ENCODE measurements around the gene APOO.

The APOO gene

DNA sequence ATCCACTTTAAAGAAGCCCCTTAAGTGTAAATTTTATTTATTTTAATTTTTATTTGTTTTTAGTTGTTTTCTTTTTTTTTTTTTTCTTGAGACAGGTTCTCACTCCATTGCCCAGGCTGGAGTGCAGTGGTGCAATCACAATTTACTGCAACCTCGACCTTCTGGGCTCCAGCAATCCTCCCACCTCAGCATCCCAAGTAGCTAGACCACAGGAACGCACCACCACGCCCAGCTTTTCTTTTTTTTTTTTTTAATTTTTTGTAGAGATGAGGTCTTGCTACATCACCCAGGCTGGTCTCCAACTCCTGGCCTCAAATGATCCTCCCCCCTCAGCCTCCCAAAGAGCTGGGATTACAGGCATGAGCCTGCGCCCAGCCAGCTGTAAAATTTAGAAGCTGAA is 118.8 kb downstream of the APOO start:
- in situ Hi-C loops (cut with MboI; ENCODE audit: low pct_unique_long_range_greater_than_20kb, low sequenced_read_pairs, unreplicated experiment) = no loop called here
- TF ChIP-seq, protein P1, sequence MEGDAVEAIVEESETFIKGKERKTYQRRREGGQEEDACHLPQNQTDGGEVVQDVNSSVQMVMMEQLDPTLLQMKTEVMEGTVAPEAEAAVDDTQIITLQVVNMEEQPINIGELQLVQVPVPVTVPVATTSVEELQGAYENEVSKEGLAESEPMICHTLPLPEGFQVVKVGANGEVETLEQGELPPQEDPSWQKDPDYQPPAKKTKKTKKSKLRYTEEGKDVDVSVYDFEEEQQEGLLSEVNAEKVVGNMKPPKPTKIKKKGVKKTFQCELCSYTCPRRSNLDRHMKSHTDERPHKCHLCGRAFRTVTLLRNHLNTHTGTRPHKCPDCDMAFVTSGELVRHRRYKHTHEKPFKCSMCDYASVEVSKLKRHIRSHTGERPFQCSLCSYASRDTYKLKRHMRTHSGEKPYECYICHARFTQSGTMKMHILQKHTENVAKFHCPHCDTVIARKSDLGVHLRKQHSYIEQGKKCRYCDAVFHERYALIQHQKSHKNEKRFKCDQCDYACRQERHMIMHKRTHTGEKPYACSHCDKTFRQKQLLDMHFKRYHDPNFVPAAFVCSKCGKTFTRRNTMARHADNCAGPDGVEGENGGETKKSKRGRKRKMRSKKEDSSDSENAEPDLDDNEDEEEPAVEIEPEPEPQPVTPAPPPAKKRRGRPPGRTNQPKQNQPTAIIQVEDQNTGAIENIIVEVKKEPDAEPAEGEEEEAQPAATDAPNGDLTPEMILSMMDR (IDR thresholded peaks at IDR 0.05; ENCODE audit: extremely low read depth, insufficient read depth, missing control alignments) = no peak

DNA sequence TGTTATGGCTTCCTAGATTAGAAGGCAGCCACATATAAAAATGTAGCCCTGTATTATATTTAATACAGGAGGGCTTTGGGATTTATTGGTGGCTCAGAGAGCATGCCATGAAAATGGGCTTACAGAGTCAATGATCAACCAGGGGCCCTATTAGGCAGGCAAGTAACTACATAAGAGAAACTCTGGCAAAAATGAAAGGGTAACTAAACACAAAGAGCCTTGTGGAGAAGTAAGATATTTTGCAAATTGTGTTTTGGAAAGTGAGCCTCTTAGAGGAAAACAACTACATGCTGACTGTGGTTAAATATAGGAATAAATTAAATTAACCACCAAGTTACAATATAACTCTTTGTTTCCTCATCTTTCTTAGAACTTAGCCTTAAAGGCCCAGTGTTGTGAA is 119.2 kb downstream of the APOO start:
- TF ChIP-seq, protein P1 (IDR thresholded peaks at IDR 0.05; ENCODE audit: extremely low read depth, insufficient read depth, missing control alignments) = no peak
- in situ Hi-C loops (cut with MboI; ENCODE audit: low pct_unique_long_range_greater_than_20kb, low sequenced_read_pairs, unreplicated experiment) = no loop called here
- no peak for DNase-seq (ENCODE audit: low spot score)

More for the DNA sequence above, 118.8 kb downstream of the APOO start:
- DNase-seq (ENCODE audit: low spot score) = no peak

DNA sequence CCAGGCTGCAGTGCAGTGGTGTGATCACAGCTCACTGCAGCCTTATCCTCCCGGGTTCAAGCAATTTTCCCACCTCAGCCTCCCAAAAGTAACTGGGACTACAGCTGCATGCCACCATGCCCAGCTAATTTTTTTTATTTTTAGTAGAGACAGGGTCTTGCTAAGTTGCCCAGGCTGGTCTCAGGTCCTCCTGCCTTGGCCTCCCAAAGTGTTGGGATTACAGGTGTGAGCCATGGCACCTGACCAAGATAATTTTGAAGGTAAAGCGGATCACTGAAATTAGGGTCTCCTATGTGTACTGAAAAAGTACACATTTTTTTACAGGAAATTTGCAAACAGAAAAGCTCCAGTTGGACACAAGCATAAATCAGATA is 120.0 kb downstream of the APOO start:
- in situ Hi-C loops (cut with MboI; ENCODE audit: low pct_unique_long_range_greater_than_20kb, low sequenced_read_pairs, unreplicated experiment) = no loop called here
- TF ChIP-seq, protein P1 (IDR thresholded peaks at IDR 0.05; ENCODE audit: extremely low read depth, insufficient read depth, missing control alignments) = no peak
- DNase-seq (ENCODE audit: low spot score) = no peak

DNA sequence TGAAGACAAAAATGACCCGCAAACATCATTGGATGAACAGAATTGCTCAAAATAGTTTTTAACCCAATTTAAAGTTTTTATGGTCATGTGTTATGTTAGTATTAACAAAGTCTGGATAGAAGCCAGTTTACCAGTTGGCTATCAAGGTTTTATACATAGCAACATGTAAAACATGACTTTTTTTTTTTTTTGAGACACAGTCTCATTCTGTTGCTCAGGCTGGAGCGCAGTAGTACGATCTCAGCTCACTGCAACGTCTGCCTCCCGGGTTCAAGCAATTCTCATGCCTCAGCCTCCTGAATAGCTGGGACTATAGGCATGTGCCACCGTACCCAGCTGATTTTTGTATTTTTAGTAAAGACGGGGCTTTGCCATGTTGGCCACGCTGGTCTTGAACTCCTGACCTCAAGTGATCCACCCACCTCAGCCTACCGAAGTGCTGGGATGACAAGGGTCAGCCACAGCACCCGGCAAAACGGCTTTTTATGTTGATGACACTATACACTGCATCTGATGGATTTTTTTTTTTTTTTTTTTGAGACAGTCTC is 121.4 kb downstream of the APOO start:
- in situ Hi-C loops (cut with MboI; ENCODE audit: low pct_unique_long_range_greater_than_20kb, low sequenced_read_pairs, unreplicated experiment) = no loop called here
- no peak for DNase-seq (ENCODE audit: low spot score)
- TF ChIP-seq, protein P1 (IDR thresholded peaks at IDR 0.05; ENCODE audit: extremely low read depth, insufficient read depth, missing control alignments) = no peak

DNA sequence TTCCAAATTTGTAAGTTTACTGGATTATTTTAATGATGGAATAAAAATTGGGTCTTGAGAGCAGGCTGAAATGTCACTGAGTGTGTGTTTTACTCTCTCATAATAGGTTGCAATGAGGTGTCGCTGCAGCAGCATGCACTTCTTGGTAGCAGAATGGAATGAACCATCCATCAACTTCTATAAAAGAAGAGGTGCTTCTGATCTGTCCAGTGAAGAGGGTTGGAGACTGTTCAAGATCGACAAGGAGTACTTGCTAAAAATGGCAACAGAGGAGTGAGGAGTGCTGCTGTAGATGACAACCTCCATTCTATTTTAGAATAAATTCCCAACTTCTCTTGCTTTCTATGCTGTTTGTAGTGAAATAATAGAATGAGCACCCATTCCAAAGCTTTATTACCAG is 122.2 kb downstream of the APOO start:
- no peak for DNase-seq (ENCODE audit: low spot score)
- in situ Hi-C loops (cut with MboI; ENCODE audit: low pct_unique_long_range_greater_than_20kb, low sequenced_read_pairs, unreplicated experiment) = no loop called here
- TF ChIP-seq, protein P1 (IDR thresholded peaks at IDR 0.05; ENCODE audit: extremely low read depth, insufficient read depth, missing control alignments) = no peak

DNA sequence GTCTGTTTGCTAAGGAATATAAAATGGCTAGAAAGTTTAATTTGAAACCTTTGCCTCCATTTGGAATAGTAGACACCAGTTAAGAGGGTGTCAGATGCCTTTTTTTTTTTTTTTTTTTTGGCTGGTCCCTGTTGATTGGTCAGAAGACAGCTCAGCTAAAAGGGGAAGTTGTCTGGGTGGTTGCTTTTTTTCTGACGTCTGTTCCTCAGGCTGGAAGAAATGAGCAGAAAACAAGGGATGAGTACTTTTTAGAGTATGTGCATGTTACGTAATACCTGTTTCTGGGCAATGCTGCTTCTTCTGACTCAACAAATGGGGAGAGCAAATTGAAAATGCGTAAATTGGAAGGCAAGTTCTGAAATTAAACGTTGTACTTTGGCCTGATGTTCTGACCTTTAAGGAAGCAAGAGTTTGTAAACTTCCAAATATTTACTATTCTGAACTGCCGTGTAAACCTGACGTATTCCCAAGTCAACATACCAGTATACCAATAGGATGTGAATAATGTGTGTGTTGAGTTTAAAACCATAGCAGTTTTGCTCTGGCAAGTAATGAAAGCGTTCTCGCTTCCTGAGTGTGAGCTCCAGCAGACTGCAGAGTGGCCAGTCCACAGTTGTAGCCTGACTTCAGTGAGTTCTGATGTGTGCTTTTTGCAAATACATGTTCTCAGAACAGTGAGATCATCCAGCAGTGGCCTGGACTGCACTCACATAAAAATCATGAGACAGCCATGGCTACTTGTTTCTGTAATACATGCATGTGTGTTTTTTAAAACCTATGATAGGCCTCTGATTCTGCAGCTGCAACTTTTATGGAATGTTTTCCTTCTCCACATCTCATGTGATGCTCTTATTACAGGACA is 123.0 kb downstream of the APOO start:
- TF ChIP-seq, protein P1 (IDR thresholded peaks at IDR 0.05; ENCODE audit: extremely low read depth, insufficient read depth, missing control alignments) = no peak
- in situ Hi-C loops (cut with MboI; ENCODE audit: low pct_unique_long_range_greater_than_20kb, low sequenced_read_pairs, unreplicated experiment) = no loop called here
- no peak for DNase-seq (ENCODE audit: low spot score)

Data from GM13977 (cell line).